Measurements from ENCODE around the gene AICDA.
A peak's percentile ranks its signal among the peaks of the same experiment; 100 is the strongest.
"Not testable (repeated sequence)": the region's sequence is repeated elsewhere in the genome, so short reads cannot be mapped to it uniquely, and the experiment has no call there.

Gene AICDA

DNA sequence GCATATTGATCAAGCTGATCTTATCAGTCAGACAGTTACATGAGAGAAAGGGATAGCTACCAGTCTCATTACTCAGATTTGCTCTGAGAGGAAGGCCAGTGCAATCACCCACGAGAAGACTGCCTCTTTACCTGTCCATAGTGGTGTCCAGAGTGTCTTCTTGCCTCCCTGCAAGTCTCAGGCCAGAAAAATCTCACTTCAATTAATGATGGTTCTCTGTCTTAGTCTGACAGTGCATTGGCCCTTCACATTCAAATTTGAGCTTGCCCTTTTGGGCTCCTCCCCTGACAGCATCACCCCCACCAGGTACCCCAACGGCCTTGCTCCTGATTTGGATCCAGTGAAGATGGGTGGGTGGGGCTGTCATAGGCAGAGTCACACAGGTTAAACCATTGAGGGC is at the start of gene AICDA:
TSS of gene AICDA (minus strand) at position 231 of the 400 bp plus-strand sequence. CDS start at position 139, 92 bp downstream.
- no peak for DNase-seq

DNA sequence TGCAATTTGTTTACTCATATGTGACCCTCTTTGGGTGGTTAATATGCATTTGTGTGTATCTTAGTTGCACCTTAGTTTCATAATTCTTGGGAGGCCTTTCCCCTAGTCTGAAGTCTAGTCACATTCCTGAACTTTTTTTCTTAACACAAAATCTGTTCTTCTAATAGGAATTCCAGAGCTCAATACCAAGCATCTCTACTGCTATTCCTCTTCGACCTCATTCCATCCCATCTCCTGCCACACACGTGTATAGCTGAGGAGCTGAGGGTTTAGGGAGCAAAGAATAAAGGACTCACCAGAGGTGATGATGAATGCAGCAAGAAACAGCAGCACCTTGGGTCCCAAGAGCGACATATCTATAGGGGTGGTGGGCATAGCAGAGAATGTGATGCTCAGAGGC is 49.1 kb upstream of the AICDA start:
- DNase-seq: no peak

DNA sequence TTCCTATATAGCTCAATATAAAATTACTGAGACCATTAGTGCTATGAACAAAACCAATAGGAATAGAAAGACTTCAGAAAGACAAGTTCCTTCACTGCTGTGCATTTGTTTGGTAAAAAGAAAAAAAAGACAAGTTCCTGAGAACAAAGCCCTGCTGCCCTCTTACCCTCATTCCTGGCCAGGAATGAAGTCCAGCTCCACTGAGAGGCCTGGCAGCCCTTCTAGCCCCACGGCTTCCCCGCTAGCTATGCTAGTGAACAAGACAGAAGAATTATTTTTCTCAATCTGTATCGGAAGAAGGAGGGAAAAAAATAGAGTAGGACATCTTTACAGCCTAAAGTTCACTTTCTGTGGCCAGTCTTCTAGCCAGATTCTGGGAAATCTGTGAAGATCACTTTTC is 48.4 kb upstream of the AICDA start:
- DNase-seq: peak in 20 of 58 donors; percentile 1 to 53 (median 18)

DNA sequence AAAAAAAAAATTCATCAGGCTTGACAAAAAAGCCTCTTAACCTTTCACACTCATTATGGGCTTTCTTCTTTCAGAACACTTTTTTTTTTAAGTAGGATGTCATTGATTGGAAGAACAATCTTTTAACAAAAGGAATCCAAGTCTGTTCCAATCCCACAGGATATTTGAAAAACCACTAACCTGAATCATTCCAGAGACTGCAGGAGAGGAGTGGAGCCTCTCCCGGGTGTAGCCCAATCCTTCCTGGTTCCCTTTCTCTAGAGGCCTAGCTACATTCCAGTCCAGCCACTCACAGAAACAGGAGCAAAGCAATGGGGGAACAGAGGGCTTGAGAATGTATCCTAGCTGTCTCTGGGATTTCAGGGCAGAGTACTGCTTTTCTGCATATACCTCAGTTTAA is 45.7 kb upstream of the AICDA start:
- no peak for DNase-seq

DNA sequence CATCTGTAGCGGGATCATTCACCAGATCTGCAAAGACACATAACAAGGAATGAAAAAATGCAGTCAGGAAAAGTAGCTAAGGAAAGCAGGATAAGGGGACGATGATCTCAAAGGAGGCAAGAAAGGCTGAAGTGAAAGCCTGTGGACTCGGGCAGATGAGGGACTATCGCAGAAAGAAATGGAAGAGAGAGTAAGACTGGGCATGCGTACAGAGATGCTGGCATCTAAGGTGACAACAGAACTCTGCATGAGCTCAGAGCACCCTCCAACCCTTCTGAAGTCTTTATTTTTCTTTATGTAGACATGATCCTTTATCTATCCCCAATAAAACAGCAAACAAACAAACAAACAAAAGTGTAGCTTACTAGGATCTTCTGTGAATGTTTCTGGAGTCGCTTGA is 42.8 kb upstream of the AICDA start:
- no peak for DNase-seq

GRCh38 chr12:8648576-8649205 is 36.0 kb upstream of the AICDA start:
- no peak for DNase-seq

GRCh38 chr12:8647968-8648367 is 35.3 kb upstream of the AICDA start:
- DNase-seq: no peak

GRCh38 chr12:8644345-8645248 is 31.9 kb upstream of the AICDA start:
- DNase-seq: no peak

GRCh38 chr12:8642775-8643174 is 30.1 kb upstream of the AICDA start:
- no peak for DNase-seq

DNA sequence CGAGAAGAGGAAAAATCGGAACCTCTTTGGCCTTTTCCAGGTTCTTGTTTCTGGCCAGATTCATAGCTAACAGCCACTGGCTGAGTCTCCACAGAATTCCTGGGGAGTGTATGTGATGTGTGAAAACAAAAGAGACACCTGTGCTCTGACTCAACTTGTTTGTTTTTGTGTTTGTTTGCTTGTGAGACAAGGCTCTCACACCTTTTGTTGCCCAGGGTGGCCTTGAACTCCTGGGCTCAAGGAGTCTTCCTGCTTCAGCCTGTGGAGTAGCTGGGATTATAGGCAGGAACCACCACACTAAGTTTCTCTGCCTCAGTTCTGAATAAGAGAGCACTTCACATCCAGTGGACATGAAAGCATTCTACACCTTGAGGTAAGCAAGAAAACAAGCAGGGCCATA is 27.3 kb upstream of the AICDA start:
- DNase-seq: no peak

DNA sequence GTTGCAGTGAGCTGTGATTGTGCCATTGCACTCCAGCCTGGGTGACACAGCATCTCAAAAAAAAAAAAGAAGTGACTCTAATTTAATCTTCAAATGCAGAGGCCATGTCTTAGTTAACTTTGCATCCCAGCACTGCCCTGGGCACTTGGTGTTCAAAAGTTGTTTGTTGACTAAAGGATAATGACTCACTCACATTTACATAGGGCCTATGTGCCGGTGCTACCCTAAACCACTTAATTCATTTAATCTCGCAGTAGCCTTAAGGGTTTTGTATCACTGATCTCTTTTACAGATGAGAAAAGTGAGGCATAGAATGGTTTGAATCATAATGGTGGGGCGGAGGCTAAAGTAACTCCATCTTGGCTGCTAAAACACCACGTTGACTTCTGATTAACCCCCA is 26.3 kb upstream of the AICDA start:
- no peak for DNase-seq

GRCh38 chr12:8637666-8638065 is 25.0 kb upstream of the AICDA start:
- DNase-seq: no peak

DNA sequence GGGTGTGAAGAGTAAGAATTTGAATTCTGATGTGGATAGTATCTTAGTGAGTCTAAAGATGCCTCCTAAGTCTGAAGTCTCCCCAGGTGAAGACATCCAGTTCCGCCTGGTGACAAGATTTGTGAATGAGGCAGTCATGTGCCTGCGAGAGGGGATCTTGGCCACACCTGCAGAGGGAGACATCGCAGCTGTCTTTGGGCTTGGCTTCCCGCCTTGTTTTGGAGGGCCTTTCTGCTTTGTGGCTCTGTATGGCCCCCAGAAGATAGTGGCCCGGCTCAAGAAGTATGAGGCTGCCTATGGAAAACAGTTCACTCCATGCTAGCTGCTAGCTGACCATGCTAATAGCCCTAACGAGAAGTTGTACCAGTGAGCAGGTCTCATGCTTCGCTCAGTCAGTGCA is 24.6 kb upstream of the AICDA start:
- DNase-seq: no peak

- no peak for DNase-seq
These were observed 23.9 kb upstream of the AICDA start for GRCh38 chr12:8636581-8636980.

- not testable (repeated sequence) for DNase-seq
These were observed 23.3 kb upstream of the AICDA start for GRCh38 chr12:8636007-8636346.

DNA sequence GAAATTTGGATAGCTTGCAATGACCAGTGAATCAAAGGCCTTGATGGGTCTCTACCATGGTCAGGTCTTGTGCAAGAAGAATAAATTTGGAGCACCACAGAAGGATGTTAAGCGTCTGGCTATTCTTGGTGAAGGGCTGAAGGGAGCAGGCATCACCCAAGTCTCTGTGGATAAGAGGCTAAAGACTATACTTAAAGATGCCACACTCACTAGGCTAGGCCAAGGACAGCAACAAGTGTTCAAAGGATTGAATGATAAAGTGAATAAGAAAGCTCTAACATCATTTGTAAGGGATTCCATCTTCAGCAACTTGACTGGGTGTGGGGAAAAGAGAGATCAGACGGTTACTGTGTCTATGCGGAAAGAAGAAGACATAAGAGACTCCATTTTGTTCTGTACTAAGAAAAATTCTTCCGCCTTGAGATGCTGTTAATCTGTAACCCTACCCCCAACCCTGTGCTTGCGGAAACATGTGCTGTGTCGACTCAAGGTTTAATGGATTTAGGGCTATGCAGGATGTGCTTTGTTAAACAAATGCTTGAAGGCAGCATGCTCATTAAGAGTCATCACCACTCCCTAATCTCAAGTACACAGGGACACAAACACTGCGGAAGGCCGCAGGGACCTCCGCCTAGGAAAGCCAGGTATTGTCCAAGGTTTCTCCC is 22.8 kb upstream of the AICDA start:
- not testable (repeated sequence) for DNase-seq

GRCh38 chr12:8630131-8630530 is 17.5 kb upstream of the AICDA start:
- no peak for DNase-seq

DNA sequence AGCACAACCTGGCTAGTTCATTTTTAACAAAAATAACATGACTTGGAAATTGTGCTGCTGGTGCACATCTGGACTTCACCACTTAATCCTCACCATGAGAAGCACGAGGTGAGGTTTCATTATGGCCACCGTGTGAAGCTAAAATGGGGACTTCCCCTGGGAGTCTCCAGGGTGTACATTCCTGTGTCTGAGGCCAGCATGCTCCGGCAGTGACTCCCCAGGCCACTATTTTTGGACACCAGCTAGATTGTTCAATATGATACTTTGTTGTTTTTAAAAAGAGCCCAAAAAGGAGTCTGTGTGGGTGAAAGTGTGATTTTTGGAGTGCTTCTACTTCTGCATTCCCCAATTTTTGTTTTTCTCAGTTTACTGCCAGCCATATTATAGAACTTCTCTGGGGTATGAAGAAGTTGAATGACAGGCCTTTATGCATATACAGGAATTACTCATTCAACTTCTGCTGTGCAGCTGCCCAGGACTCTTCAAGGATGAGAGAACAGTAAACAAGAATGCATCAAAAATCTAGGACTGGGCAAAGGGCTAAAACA is 16.9 kb upstream of the AICDA start:
- DNase-seq: no peak

- DNase-seq: peak in 2 of 58 donors; percentile 5 to 14
These were observed 16.1 kb upstream of the AICDA start for GRCh38 chr12:8628731-8629130.

DNA sequence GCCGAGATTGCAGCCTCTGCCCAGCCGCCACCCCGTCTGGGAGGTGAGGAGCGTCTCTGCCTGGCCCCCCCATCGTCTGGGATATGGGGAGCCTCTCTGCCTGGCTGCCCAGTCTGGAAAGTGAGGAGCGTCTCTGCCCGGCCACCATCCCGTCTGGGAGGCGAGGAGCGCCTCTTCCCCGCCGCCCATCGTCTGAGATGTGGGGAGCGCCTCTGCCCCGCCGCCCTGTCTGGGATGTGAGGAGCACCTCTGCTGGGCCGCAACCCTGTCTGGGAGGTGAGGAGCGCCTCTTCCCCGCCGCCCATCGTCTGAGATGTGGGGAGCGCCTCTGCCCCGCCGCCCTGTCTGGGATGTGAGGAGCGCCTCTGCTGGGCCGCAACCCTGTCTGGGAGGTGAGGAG is 12.1 kb upstream of the AICDA start:
- DNase-seq: not testable (repeated sequence)

DNA sequence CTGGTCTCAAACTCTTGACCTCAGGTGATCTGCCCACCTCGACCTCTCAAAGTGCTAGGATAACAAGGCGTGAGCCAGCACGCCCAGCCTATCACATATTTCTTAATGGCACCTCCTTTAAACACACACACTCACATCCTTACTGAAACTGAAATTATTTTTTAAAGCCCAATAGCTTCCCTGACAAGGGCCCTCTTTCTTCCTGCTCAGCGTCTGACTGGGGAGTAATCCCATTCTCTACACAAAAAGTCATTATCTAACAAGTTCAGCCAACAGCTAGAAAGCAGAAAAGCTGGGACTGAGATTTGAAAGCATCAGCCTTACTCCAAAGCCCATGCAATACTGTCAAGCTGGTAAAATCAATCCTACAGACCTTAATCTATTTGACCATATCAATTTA is 10.0 kb upstream of the AICDA start:
- no peak for DNase-seq

DNA sequence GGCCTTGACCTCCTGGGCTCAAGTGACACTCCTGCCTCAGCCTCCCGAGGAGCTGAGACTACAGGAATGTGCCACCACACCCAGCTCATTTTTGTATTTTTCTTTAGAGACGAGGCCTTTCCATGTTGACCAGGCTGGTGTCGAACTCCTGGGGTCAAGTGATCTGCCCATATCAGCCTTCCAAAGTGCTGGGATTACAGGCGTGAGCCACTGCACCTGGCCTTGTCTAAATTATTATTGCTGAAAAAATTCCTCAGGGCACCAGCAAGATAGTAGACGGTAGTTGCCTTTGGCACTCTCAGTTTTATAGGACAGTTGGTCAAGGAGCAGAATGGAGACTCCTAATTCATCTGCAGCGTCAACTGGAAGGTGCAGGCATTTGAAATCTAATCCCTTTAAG is 2.5 kb upstream of the AICDA start:
- no peak for DNase-seq

Data from anterior cingulate cortex (tissue), 58 donors.